HepG2 (cell line): ENCODE results near the gene LSM2. TPM values are rescaled to one million over a fixed set of nuclear protein-coding genes. Genes with fewer than 3 reads are reported as not detected.

Experiments
- ASH2L ChIP-seq: fragments of 300-600, 200-600 bp; sonication (generic); IDR thresholded peaks from 2 replicates; pipeline ENCODE4 v1.7.0; 2017; ENCODE audit warnings: low read depth, mild to moderate bottlenecking, moderate library complexity, mixed read lengths, low read length; ENCODE audit not compliant: insufficient read length
- CBX5 ChIP-seq: sonication (generic); formaldehyde crosslinking; IDR thresholded peaks from 2 replicates; pipeline ENCODE4 v1.4.0; 2020; ENCODE audit warnings: missing genetic modification reagents, borderline replicate concordance
- DPF2 ChIP-seq: sonication (generic); formaldehyde crosslinking; IDR thresholded peaks from 2 replicates; pipeline ENCODE4 v1.4.0; 2020; ENCODE audit warnings: mild to moderate bottlenecking, low read depth, missing genetic modification reagents, borderline replicate concordance
- DZIP1 ChIP-seq: sonication (generic); formaldehyde crosslinking; IDR thresholded peaks from 2 replicates; pipeline ENCODE4 v1.5.0; 2020; ENCODE audit warnings: mild to moderate bottlenecking, missing genetic modification reagents
- ERF ChIP-seq: IDR thresholded peaks from 2 replicates; pipeline ENCODE4 v1.6.1; 2018; ENCODE audit warnings: missing biosample characterization, missing genetic modification reagents
- ESRRA ChIP-seq: sonication (generic); formaldehyde crosslinking; IDR thresholded peaks from 2 replicates; pipeline ENCODE4 v1.5.1; 2020; ENCODE audit warnings: mild to moderate bottlenecking, low read depth, missing genetic modification reagents
- FOSL1 ChIP-seq: sonication (generic); formaldehyde crosslinking; IDR thresholded peaks from 2 replicates; pipeline ENCODE4 v1.9.0; 2021; ENCODE audit warnings: missing genetic modification reagents, borderline replicate concordance
- GABPA ChIP-seq, 2 experiments: IDR thresholded peaks; 2 replicates each; pipeline ENCODE4 v1.6.1; 2011 to 2016; ENCODE audit warnings: low read depth in 2 of 2, low read length in 1 of 2, missing biosample characterization in 1 of 2, missing genetic modification characterization in 1 of 2
- HNRNPL ChIP-seq: fragments of 200-400 bp; formaldehyde crosslinking; IDR thresholded peaks from 2 replicates; pipeline ENCODE4 v1.6.1; 2017; ENCODE audit warnings: mild to moderate bottlenecking, low read depth, low read length
- IKZF4 ChIP-seq: sonication (generic); formaldehyde crosslinking; IDR thresholded peaks from 2 replicates; pipeline ENCODE4 v1.5.1; 2020; ENCODE audit warnings: borderline replicate concordance, mild to moderate bottlenecking, low read depth, missing genetic modification reagents; ENCODE audit errors: not compliant biosample characterization
- IRF1 ChIP-seq: sonication (generic); formaldehyde crosslinking; IDR thresholded peaks from 2 replicates; pipeline ENCODE4 v1.4.0; 2020; ENCODE audit warnings: low read depth, mild to moderate bottlenecking, missing genetic modification reagents
- KDM4B ChIP-seq: sonication (generic); formaldehyde crosslinking; IDR thresholded peaks from 2 replicates; pipeline ENCODE4 v1.4.0; 2020; ENCODE audit warnings: missing genetic modification reagents
- KLF13 ChIP-seq: sonication (generic); formaldehyde crosslinking; IDR thresholded peaks from 2 replicates; pipeline ENCODE4 v1.4.0; 2020; ENCODE audit warnings: mild to moderate bottlenecking, missing genetic modification reagents
- KMT2B ChIP-seq: IDR thresholded peaks from 2 replicates; pipeline ENCODE4 v1.6.1; 2016; ENCODE audit warnings: missing genetic modification reagents, missing compliant biosample characterization
- NR0B2 ChIP-seq: sonication (generic); formaldehyde crosslinking; IDR thresholded peaks from 2 replicates; pipeline ENCODE4 v1.4.0; 2020; ENCODE audit warnings: mild to moderate bottlenecking, missing genetic modification reagents
- SMAD9 ChIP-seq: sonication (generic); formaldehyde crosslinking; IDR thresholded peaks from 2 replicates; pipeline ENCODE4 v1.5.1; 2020; ENCODE audit warnings: mild to moderate bottlenecking, missing genetic modification reagents
- SNAPC5 ChIP-seq: sonication (generic); formaldehyde crosslinking; IDR thresholded peaks from 2 replicates; pipeline ENCODE4 v1.8.1; 2023; ENCODE audit warnings: mild to moderate bottlenecking, missing genetic modification reagents, borderline replicate concordance
- SNRNP70 ChIP-seq: fragments of 200-400 bp; formaldehyde crosslinking; IDR thresholded peaks from 2 replicates; pipeline ENCODE4 v1.6.1; 2017; ENCODE audit warnings: mild to moderate bottlenecking, low read depth, low read length, moderate library complexity
- SRY ChIP-seq: sonication (generic); formaldehyde crosslinking; IDR thresholded peaks from 2 replicates; pipeline ENCODE4 v1.8.0; 2022; ENCODE audit warnings: mild to moderate bottlenecking, missing genetic modification reagents
- TEAD2 ChIP-seq: sonication (generic); formaldehyde crosslinking; IDR thresholded peaks from 2 replicates; pipeline ENCODE4 v1.9.0; 2021; ENCODE audit warnings: missing genetic modification reagents
- U2AF1 ChIP-seq: fragments of 200-400 bp; formaldehyde crosslinking; optimal IDR thresholded peaks from 2 replicates; pipeline ENCODE3; 2017; ENCODE audit warnings: mild to moderate bottlenecking, low read depth, low read length
- ZFP36L2 ChIP-seq: sonication (generic); formaldehyde crosslinking; IDR thresholded peaks from 2 replicates; pipeline ENCODE4 v1.4.0; 2020; ENCODE audit warnings: missing genetic modification reagents
- ZNF34 ChIP-seq: sonication (generic); formaldehyde crosslinking; IDR thresholded peaks from 2 replicates; pipeline ENCODE4 v1.4.0; 2020; ENCODE audit warnings: mild to moderate bottlenecking, missing genetic modification reagents, borderline replicate concordance
- ZNF441 ChIP-seq: sonication (generic); formaldehyde crosslinking; IDR thresholded peaks from 2 replicates; pipeline ENCODE4 v1.7.0; 2021; ENCODE audit warnings: missing genetic modification reagents, borderline replicate concordance
- ZNF549 ChIP-seq: sonication (generic); formaldehyde crosslinking; IDR thresholded peaks from 2 replicates; pipeline ENCODE4 v1.5.0; 2020; ENCODE audit warnings: missing genetic modification reagents
- ZNF552 ChIP-seq: sonication (generic); formaldehyde crosslinking; IDR thresholded peaks from 2 replicates; pipeline ENCODE4 v1.9.0; 2022; ENCODE audit warnings: missing genetic modification reagents, mild to moderate bottlenecking, borderline replicate concordance
- ZNF850 ChIP-seq: sonication (generic); formaldehyde crosslinking; conservative IDR thresholded peaks from 2 replicates; pipeline ENCODE4 v1.9.0; 2021; ENCODE audit warnings: mild to moderate bottlenecking, missing genetic modification reagents
- polyA plus RNA-seq, 8 experiments: library from polyadenylated mRNA; depleted of rRNA in 3 of 8; stranded (reverse) in 7 of 8; unstranded in 1 of 8; fragments of >200 nt; fragmentation: Illumina TruSeq in 4 of 8; extraction: Trizol in 4 of 8; gene quantifications; 2 replicates each; pipeline versions ENCODE4 v1.2.1 to v1.2.3, GENCODE V29; 2011 to 2016; ENCODE audit warnings: low read depth in 4 of 8, missing spikeins in 1 of 8, mixed read lengths in 1 of 8; ENCODE audit not compliant: insufficient read depth in 1 of 8
- total RNA-seq, 5 experiments: library from RNA; depleted of rRNA; stranded (reverse); fragments of >200 nt; fragmentation: Illumina TruSeq; extraction: Trizol; gene quantifications; 2 replicates each; pipeline ENCODE4 v1.2.3, GENCODE V29; 2016; ENCODE audit warnings: low read depth in 1 of 5

LSM2 gene
- total and polyA plus RNA-seq, 2 of the 13 experiments (the other 11 are each of a cell fraction or from before 2014, with no cell fraction given), result 69.4 to 90.5 TPM

GRCh38 chr6:31821301-31822035 is 14.7 kb upstream of the LSM2 start (continued):
- TF ChIP-seq SNAPC5 (CRISPR knock-in tag) (no peak), IKZF4 (no peak), ERF (CRISPR knock-in tag) (peak; percentile 20), ZNF549 (no peak), SRY (CRISPR knock-in tag) (no peak), DZIP1 (CRISPR knock-in tag) (peak; percentile 61; the same call in 1 of the 2 replicates), U2AF1 (no peak), ZNF34 (no peak), IRF1 (CRISPR knock-in tag) (no peak), CBX5 (no peak; the same call in 1 of the 2 replicates), ZNF850 (CRISPR knock-in tag) (0 out of 2 replicates have a peak, but pooled peaks have one; percentile 81), KDM4B (CRISPR knock-in tag) (no peak), ASH2L (peak; percentile 44), FOSL1 (CRISPR knock-in tag) (no peak), SNRNP70 (no peak), KLF13 (CRISPR knock-in tag) (no peak), SMAD9 (CRISPR knock-in tag) (no peak), HNRNPL (no peak), GABPA (IDR thresholded peaks at IDR 0.05; ENCODE audit: low read depth, low read length) (no peak), GABPA (CRISPR knock-in tag; IDR thresholded peaks at IDR 0.05; ENCODE audit: low read depth) (no peak), KMT2B (CRISPR knock-in tag) (no peak), DPF2 (CRISPR knock-in tag) (no peak), ZNF552 (no peak), ZFP36L2 (CRISPR knock-in tag) (no peak), NR0B2 (CRISPR knock-in tag) (no peak), ZNF441 (CRISPR knock-in tag) (peak; percentile 32; the same call in 1 of the 2 replicates), TEAD2 (no peak), ESRRA (CRISPR knock-in tag) (no peak)
